DMS153 treated with DMSO at 0.1 percent for 48 hours (cell line): ENCODE data around the gene FCGR3A.

Source experiments
- DNase-seq: peaks from one replicate; lab custom pipeline; 2025; ENCODE audit not compliant: unreplicated experiment; lab: John Stamatoyannopoulos, UW

Gene FCGR3A

DNA sequence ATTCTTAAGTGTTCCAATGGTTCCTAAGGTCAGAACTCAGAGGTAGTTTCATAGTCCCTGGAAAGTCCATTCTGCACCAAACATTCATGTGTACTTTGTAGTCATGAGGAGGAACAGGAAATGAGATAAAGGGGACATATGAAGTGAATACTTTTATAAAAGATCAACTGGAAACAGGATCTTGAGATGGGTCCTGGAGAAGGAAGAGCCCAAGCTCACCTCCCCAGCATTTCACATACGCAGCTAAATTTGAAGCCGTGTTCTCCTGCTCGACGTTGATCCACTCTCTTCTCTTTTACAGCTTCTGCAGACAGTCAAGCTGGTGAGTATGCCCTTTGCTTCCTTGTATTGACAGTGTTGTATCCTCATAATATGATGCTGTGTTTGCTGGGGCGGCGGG is 43.9 kb downstream of the FCGR3A start:
- no peak for DNase-seq

DNA sequence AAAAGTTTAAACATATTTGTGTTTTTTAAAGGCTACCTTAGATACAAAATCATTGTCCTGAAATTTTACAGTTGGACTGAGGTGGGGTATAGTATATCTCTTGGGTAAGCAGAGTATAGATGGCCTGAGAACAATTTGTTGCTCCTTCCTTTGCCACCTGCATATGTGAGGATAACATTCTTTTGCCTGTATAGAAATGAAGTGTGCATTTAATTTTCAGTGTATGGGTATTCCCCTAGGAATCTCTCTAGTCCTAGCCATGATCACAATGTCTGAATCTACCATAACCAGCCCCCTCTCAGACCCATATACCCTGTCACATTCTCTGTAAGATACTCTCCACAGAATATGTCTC is 46.2 kb downstream of the FCGR3A start:
- no peak for DNase-seq

DNA sequence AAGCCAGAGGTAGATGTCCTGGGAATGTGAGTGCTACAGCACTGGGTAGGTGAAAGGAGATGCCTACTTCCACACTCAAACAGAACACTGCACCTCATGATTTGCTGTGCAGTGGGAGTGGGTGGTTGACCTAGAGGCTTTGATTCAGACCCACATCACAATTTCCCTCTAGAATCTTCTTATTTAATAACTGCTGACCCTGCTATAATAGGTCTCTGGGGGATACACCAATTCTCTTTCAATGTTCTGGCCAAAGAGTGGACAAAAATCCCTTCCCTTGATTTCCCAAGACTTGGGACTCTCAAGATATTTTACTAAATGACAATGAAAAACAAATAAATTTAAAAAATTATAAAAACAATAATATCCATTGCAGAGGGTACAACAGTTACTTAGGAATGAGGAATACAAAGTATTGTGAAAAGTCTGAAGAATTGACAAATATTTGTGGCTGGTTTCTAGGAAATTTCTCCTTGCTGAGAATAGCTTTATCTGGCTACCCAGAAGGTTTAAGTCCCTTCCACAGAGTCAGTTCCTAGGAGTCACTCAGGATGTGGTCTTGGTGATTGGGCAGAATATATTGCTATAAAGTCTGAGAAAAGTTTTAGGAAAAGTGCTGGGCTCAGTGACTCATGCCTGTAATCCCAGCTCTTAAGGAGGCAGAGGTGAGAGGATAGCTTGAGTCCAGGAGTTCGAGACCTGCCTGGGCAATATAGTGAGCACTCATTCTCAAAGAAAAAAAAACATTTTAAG is 46.8 kb downstream of the FCGR3A start:
- no peak for DNase-seq

DNA sequence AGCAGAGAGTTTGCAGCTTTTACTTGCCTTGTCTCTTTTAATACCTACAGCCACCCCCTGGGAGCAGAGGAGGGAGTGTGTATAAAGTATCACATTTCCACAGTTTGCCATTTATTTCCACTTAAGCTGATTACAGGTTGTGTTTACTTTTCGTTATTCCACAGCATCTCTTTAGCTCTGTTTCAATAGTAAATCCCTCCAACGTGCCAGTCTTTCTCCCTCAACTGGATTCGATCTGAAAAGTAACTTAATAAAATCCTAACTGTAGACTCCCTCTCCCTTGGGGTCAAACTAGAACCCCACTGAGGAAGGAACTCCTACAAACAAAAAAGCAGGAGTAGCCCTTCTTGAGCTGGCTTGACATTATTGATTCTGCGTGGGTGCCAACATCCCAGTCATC is 47.4 kb downstream of the FCGR3A start:
- DNase-seq, result peak; percentile 85

DNA sequence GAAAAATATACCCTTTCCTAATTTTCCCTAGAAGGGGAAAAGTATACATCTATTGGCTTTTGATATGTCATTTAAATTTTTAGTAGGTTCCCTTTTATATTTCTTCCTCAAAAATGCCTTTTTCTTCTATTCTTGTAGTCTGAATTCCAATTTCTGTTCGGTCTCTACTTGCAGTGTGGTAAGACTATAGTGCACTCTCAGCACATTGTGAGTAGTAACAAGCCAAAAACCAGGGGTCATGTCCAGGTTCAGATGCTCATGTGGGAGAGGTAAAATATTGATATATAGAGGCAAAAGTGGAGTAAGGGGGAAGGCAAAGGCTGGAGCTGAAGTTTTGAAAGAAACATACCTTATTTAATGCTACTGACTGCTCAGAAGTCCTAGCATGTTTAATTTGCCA is 48.4 kb downstream of the FCGR3A start:
- DNase-seq, result no peak

DNA sequence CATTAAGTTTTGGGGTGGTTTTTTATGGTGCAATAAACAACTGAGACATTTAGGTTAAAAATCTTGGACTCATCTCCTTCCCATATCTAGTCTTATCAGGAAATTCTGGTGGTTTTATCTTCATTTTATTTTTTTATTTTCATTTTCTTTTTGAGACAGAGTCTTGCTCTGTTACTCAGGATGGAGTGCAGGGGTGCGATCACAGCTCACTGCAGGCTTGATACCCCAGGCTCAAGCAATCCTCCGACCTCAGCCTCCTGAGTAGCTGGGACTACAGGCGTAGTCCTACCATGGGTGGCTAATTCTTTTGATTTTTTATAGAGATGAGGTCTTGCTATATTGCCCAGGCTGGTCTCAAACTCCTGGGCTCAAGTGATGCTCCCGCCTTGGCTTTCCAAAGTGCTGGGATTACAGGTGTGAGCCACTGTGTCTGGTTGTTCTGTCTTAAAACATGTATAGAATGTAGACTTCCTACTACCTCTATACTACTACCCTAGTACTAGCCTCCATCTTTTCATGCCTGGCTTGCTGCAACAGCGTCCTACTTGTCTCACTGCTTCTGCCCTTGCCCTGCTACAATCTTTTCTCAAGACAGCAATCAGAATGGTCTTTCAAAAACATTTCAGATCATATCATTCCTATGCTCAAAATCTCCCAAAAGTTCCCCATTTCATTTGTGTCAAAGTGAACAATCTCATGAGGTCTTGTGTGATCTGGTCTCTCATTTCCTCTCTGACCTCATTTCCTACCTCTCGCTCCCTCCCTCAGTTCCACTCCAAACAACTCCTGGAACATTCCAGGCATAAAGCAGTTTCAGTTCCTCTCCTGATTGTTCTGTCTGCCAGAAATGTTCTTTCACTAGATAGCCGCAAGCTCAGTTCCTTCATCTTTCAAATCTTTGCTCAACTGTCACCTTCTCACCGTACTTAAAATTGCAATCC is 50.2 kb downstream of the FCGR3A start:
- no peak for DNase-seq

DNA sequence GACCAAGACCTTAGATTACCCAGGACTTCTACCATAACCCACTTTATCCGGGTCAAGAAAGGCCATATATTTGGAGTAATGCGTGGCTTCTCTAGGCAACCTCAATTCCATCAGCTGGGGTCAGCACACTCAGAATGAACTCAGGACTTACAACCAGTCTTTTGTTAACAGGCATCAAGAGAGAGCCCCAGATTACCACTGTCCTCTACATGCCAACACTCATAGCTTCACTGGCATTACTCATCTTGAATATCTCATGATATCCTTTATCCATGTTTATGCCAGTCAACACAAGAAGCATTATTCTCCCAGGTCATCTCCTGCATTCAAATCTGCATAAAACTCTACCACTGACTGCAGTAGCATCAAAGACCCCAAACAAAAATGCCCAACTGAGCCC is 51.0 kb downstream of the FCGR3A start:
- DNase-seq, result no peak

DNA sequence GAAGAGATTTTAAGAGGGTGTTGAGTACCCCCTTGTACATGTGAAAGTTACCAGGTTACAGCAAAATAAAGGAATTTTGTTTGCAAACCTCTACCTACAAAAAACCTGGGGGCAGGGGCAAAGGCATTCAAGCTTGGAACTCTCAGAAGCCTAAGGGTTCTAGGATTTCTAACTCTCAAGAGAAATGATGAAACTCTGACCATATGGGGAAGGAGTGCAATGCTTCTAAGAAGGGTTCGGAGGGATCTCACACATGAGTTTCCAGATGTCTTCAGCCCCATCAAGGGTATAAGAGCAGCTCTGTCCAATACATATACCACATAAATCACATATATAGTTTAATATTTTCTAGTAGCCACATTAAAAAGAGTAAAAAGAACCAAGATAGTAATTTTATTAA is 51.7 kb downstream of the FCGR3A start:
- no peak for DNase-seq

DNA sequence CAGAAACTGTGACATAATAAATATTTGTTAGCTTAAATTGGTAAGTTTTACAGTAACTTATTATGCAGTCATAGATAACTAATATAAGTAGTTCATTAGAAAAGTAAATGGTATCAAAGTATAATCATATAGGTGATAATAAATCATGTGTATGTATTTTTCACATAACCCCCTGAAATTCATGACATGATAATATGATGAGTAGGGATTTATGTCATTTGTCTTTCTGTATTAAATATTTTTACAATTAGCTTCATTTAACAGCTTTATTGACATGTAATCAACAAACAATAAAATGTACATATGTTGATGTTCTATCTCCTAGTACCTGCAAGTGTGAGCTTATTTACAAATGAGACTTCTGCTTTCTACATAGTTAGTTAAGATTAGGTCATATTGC is 54.1 kb downstream of the FCGR3A start:
- DNase-seq, result no peak

DNA sequence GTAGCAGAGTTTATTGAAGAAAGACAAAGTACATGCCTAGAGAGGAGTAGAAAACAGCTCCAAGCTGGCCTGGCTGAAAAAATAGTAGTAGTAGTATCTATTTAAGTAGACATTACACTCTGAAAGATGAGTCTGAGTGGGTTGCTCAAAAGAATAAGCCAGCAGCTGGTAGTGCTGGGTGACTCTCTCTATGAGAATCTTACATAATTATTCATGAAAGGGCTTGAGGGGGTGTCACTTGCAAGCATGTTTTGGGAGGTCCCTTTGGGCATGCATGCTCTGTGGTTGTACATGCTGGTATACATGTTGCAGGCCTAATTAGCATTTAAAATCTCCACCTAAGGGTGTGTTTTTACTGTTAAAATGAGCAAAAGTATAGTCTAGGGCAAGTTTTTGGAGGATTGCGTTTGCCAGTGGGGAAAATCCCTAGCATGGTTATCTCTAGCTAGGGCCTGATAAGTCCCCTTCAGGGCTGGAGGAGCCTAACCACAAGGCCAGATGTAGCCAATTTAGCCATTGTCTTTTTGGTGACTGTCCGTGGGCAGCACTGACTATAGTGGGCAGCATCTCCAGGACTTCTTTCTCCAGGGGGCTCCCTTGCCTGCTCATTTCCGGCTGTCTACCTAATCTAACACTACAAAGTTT is 55.4 kb downstream of the FCGR3A start:
- no peak for DNase-seq

DNA sequence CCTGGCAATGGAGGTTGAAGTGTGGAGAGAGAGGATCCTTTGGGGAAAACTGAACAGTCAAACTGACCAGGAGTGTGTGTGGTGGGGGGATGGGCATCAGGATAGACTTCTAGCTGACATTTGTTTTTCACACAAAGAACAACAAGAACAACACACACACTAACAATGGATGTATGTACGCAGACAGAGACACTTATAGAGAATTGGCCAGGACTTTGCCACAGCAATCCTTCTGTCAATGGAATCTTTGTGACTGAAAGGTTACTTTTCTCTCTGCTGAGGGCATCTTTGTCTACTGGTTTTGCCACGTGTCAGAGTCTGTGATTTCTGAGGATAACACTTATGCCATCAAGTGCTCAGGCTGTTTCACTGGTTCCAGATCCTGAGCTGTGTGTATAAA is 56.8 kb downstream of the FCGR3A start:
- no peak for DNase-seq
